ENCODE data around the gene SPRR1B. TPM values are rescaled to one million over a fixed set of nuclear protein-coding genes. Genes with fewer than 3 reads are reported as not detected.

Gene SPRR1B
- total RNA-seq, 2 donors from 2014 or later = not detected

DNA sequence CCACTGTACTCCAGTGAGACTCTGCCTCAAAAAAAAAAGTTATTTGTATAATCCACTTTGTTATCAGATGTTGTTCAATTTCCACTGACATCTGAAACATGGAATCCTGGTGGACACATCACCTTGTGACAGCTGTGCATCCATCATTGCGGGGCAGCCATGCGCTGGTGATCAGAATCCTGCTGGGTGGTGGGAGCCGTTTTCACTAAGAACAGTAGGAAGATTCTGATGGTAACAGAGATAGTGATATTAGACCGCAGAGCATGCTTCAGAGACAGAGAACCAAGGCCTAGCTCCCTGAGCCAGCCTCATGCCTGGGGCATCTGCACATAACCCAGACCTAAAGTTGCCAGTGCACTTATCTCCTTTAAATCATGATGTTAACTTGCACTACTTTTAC, 32.5 kb upstream of the SPRR1B start:
- Mint-ChIP-seq H3K4me1 (peaks cover 18% of the 10 kb centered on the region), H3K27me3 (ENCODE audit: insufficient read depth) (peaks cover 3% of the 10 kb centered on the region)

DNA sequence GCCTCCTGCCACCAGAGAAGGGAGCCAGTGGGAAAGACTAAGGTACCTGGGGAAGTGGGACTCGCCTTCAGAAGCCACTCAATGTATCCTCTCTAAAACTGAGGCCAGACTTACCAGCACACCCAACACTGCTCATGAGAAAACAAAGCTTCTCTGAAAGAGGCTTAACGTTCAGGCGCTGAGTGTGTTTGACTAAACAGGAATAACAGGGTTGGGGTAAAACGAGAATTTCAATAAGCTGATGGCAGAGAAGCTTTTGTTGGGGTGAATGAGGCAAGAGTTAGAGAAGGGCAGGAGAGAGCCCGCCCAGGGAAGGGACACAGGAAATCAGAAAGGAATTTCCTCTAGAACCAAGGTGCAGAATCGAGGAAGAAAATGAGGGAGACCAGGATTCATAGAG, 31.2 kb upstream of the SPRR1B start:
- no peak for DNase-seq
- Histone ChIP-seq H3K4me3 (ENCODE audit: low read length) (no peak overlapping the region), H3K36me3 (ENCODE audit: control insufficient read depth, insufficient read depth, low read length) (no peaks in the 10 kb centered on the region), H3K27ac (ENCODE audit: low read depth, low read length) (no peak overlapping the region), H3K9me3 (ENCODE audit: control insufficient read depth, low read length) (peaks cover 20% of the 10 kb centered on the region), H3K4me1 (ENCODE audit: control insufficient read depth, insufficient read depth, low read length) (no peaks in the 10 kb centered on the region), H3K9ac (ENCODE audit: extremely low read depth, low read length, poor library complexity, severe bottlenecking) (no peak overlapping the region), H3K27me3 (ENCODE audit: control insufficient read depth, insufficient read depth, low read length, poor library complexity, severe bottlenecking) (no peaks in the 10 kb centered on the region)
- H3K4me3 Mint-ChIP-seq = no peak overlapping the region
- TF ChIP-seq, protein P1, sequence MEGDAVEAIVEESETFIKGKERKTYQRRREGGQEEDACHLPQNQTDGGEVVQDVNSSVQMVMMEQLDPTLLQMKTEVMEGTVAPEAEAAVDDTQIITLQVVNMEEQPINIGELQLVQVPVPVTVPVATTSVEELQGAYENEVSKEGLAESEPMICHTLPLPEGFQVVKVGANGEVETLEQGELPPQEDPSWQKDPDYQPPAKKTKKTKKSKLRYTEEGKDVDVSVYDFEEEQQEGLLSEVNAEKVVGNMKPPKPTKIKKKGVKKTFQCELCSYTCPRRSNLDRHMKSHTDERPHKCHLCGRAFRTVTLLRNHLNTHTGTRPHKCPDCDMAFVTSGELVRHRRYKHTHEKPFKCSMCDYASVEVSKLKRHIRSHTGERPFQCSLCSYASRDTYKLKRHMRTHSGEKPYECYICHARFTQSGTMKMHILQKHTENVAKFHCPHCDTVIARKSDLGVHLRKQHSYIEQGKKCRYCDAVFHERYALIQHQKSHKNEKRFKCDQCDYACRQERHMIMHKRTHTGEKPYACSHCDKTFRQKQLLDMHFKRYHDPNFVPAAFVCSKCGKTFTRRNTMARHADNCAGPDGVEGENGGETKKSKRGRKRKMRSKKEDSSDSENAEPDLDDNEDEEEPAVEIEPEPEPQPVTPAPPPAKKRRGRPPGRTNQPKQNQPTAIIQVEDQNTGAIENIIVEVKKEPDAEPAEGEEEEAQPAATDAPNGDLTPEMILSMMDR (conservative IDR thresholded peaks at IDR 0.05) = no peak
- H3K36me3 Mint-ChIP-seq (ENCODE audit: low read depth) = no peaks in the 10 kb centered on the region
- H3K27me3 Mint-ChIP-seq (ENCODE audit: insufficient read depth) = peaks cover 5% of the 10 kb centered on the region
- WGBS, 2 experiments (ENCODE audit: insufficient coverage in 1 of 2, insufficient read length in 1 of 2) = 70 to 75% methylated on average over 3 to 6 of the region's 6 CpGs
- H3K4me1 Mint-ChIP-seq = peaks cover 18% of the 10 kb centered on the region
- no peak overlapping the region for H3K27ac Mint-ChIP-seq
- H3K9me3 Mint-ChIP-seq = peaks cover 42% of the 10 kb centered on the region

More for the DNA sequence above, 32.5 kb upstream of the SPRR1B start:
- Histone ChIP-seq H3K36me3 (ENCODE audit: control insufficient read depth, insufficient read depth, low read length) (no peaks in the 10 kb centered on the region), H3K27me3 (ENCODE audit: control insufficient read depth, insufficient read depth, low read length, poor library complexity, severe bottlenecking) (no peaks in the 10 kb centered on the region), H3K4me3 (ENCODE audit: low read length) (no peak overlapping the region), H3K9me3 (ENCODE audit: control insufficient read depth, low read length) (peaks cover 28% of the 10 kb centered on the region), H3K9ac (ENCODE audit: extremely low read depth, low read length, poor library complexity, severe bottlenecking) (no peak overlapping the region), H3K4me1 (ENCODE audit: control insufficient read depth, insufficient read depth, low read length) (no peaks in the 10 kb centered on the region), H3K27ac (ENCODE audit: low read depth, low read length) (no peak overlapping the region)
- TF ChIP-seq, protein P1 (conservative IDR thresholded peaks at IDR 0.05) = no peak
- no peak for DNase-seq
- Mint-ChIP-seq H3K9me3 (peaks cover 39% of the 10 kb centered on the region), H3K4me3 (no peak overlapping the region), H3K27ac (no peak overlapping the region), H3K36me3 (ENCODE audit: low read depth) (no peaks in the 10 kb centered on the region)
- WGBS, 2 experiments (ENCODE audit: insufficient coverage in 1 of 2, insufficient read length in 1 of 2) = 85 to 100% methylated on average over 4 of the region's 4 CpGs

DNA sequence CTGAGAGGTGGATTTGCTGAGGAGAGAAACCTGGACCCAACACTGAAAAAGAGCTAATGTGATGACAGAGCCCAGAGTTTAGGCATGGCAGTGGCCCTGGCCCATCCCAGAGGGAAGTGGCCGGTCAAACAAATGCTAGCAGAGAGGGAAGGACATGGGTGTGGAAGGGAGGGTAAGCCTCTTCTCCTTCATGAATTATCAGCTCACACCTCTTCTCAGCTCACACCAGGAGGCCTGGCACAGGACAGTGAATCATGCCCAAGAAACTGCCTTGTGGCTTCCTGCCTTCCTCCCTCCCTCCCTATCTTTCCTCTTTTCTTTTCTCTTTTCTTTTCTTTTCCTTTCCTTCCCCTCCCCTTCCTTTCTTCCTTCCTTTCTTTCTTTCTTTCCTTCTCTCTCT, 30.7 kb upstream of the SPRR1B start:
- peaks cover 18% of the 10 kb centered on the region for H3K4me1 Mint-ChIP-seq
- no peaks in the 10 kb centered on the region for H3K36me3 ChIP-seq (ENCODE audit: control insufficient read depth, insufficient read depth, low read length)
- H3K9ac ChIP-seq (ENCODE audit: extremely low read depth, low read length, poor library complexity, severe bottlenecking) = no peak overlapping the region
- H3K4me3 Mint-ChIP-seq = no peak overlapping the region
- no peak overlapping the region for H3K27ac Mint-ChIP-seq
- H3K9me3 Mint-ChIP-seq = peaks cover 39% of the 10 kb centered on the region
- no peak for DNase-seq
- WGBS, 2 experiments (ENCODE audit: insufficient coverage in 1 of 2, insufficient read length in 1 of 2) = no CpG with 5 or more reads among the region's 1 CpG
- H3K27me3 Mint-ChIP-seq (ENCODE audit: insufficient read depth) = peaks cover 5% of the 10 kb centered on the region
- H3K4me1 ChIP-seq (ENCODE audit: control insufficient read depth, insufficient read depth, low read length) = no peaks in the 10 kb centered on the region
- no peaks in the 10 kb centered on the region for H3K36me3 Mint-ChIP-seq (ENCODE audit: low read depth)
- no peak overlapping the region for H3K4me3 ChIP-seq (ENCODE audit: low read length)
- TF ChIP-seq, protein P1 (conservative IDR thresholded peaks at IDR 0.05) = no peak
- H3K27ac ChIP-seq (ENCODE audit: low read depth, low read length) = no peak overlapping the region
- peaks cover 15% of the 10 kb centered on the region for H3K9me3 ChIP-seq (ENCODE audit: control insufficient read depth, low read length)
- no peaks in the 10 kb centered on the region for H3K27me3 ChIP-seq (ENCODE audit: control insufficient read depth, insufficient read depth, low read length, poor library complexity, severe bottlenecking)

Data from endodermal cell (in vitro differentiated cells).